ENCODE data around the gene KIF26B.

Gene KIF26B

GRCh38 chr1:245154429-245155271 lies at the start of gene KIF26B:
TSS of gene KIF26B (plus strand) at chr1:245154985. CDS start at chr1:245155425, 440 bp downstream.
- peak; percentile 64 for DNase-seq (ENCODE audit: insufficient read length, low spot score)

GRCh38 chr1:245105042-245105441 lies 49.7 kb upstream of the KIF26B start:
- TF ChIP-seq POLR2A (IDR thresholded peaks at IDR 0.05; ENCODE audit: low read depth, low read length), result no peak
- no peak for DNase-seq (ENCODE audit: insufficient read length, low spot score)
- FAIRE-seq, result no peak

More at GRCh38 chr1:245154429-245155271, at the start of gene KIF26B:
- no peak for FAIRE-seq
- TF ChIP-seq POLR2A (IDR thresholded peaks at IDR 0.05; ENCODE audit: low read depth, low read length), result no peak

- no peak for DNase-seq (ENCODE audit: insufficient read length, low spot score)
- no peak for FAIRE-seq
- no peak for TF ChIP-seq POLR2A (IDR thresholded peaks at IDR 0.05; ENCODE audit: low read depth, low read length)
Measured at GRCh38 chr1:245105815-245106410, 48.9 kb upstream of the KIF26B start.

GRCh38 chr1:245107776-245108114 lies 47.0 kb upstream of the KIF26B start:
- DNase-seq (ENCODE audit: insufficient read length, low spot score) (no peak), FAIRE-seq (no peak)
- TF ChIP-seq POLR2A (IDR thresholded peaks at IDR 0.05; ENCODE audit: low read depth, low read length), result no peak

- FAIRE-seq (no peak), DNase-seq (ENCODE audit: insufficient read length, low spot score) (no peak)
- no peak for TF ChIP-seq POLR2A (IDR thresholded peaks at IDR 0.05; ENCODE audit: low read depth, low read length)
Measured at GRCh38 chr1:245108246-245108645, 46.5 kb upstream of the KIF26B start.

- DNase-seq (ENCODE audit: insufficient read length, low spot score) (no peak), FAIRE-seq (no peak)
- TF ChIP-seq POLR2A (IDR thresholded peaks at IDR 0.05; ENCODE audit: low read depth, low read length), result no peak
Measured at GRCh38 chr1:245108909-245109308, 45.9 kb upstream of the KIF26B start.

- no peak for TF ChIP-seq POLR2A (IDR thresholded peaks at IDR 0.05; ENCODE audit: low read depth, low read length)
- DNase-seq (ENCODE audit: insufficient read length, low spot score) (no peak), FAIRE-seq (no peak)
Measured at GRCh38 chr1:245110406-245110805, 44.4 kb upstream of the KIF26B start.

GRCh38 chr1:245111073-245111472 lies 43.7 kb upstream of the KIF26B start:
- DNase-seq (ENCODE audit: insufficient read length, low spot score), result no peak
- TF ChIP-seq POLR2A (IDR thresholded peaks at IDR 0.05; ENCODE audit: low read depth, low read length), result no peak
- no peak for FAIRE-seq

- FAIRE-seq (no peak), DNase-seq (ENCODE audit: insufficient read length, low spot score) (no peak)
- TF ChIP-seq POLR2A (IDR thresholded peaks at IDR 0.05; ENCODE audit: low read depth, low read length), result no peak
Measured at GRCh38 chr1:245113649-245114048, 41.1 kb upstream of the KIF26B start.

GRCh38 chr1:245116131-245116530 lies 38.7 kb upstream of the KIF26B start:
- DNase-seq (ENCODE audit: insufficient read length, low spot score) (no peak), FAIRE-seq (no peak)
- no peak for TF ChIP-seq POLR2A (IDR thresholded peaks at IDR 0.05; ENCODE audit: low read depth, low read length)

- FAIRE-seq (no peak), DNase-seq (ENCODE audit: insufficient read length, low spot score) (no peak)
- no peak for TF ChIP-seq POLR2A (IDR thresholded peaks at IDR 0.05; ENCODE audit: low read depth, low read length)
Measured at GRCh38 chr1:245116751-245117150, 38.0 kb upstream of the KIF26B start.

GRCh38 chr1:245118066-245118465 lies 36.7 kb upstream of the KIF26B start:
- DNase-seq (ENCODE audit: insufficient read length, low spot score) (no peak), FAIRE-seq (no peak)
- no peak for TF ChIP-seq POLR2A (IDR thresholded peaks at IDR 0.05; ENCODE audit: low read depth, low read length)

GRCh38 chr1:245118806-245119205 lies 36.0 kb upstream of the KIF26B start:
- FAIRE-seq, result no peak
- DNase-seq (ENCODE audit: insufficient read length, low spot score), result no peak
- no peak for TF ChIP-seq POLR2A (IDR thresholded peaks at IDR 0.05; ENCODE audit: low read depth, low read length)

GRCh38 chr1:245121523-245121922 lies 33.3 kb upstream of the KIF26B start:
- DNase-seq (ENCODE audit: insufficient read length, low spot score) (no peak), FAIRE-seq (no peak)
- TF ChIP-seq POLR2A (IDR thresholded peaks at IDR 0.05; ENCODE audit: low read depth, low read length), result no peak

GRCh38 chr1:245124241-245124640 lies 30.5 kb upstream of the KIF26B start:
- DNase-seq (ENCODE audit: insufficient read length, low spot score), result no peak
- FAIRE-seq, result no peak
- TF ChIP-seq POLR2A (IDR thresholded peaks at IDR 0.05; ENCODE audit: low read depth, low read length), result no peak
